Skin epidermis (tissue), 12 donors: ENCODE results near the gene FAM110C.
"Not testable (repeated sequence)": the region's sequence is repeated elsewhere in the genome, so short reads cannot be mapped to it uniquely, and the experiment has no call there.

Experiments
- H3K27ac ChIP-seq, 21 experiments: fragments of 200-600 bp; sonication (generic) in 11 of 21; one replicate each; pipeline ENCODE4 v1.5.0; 2020; ENCODE audit warnings: mild to moderate bottlenecking in 3 of 21, inconsistent platforms in 2 of 21, moderate library complexity in 2 of 21
- H3K4me3 ChIP-seq, 7 experiments: fragments of 200-600 bp; sonication (generic) in 2 of 7; one replicate each; pipeline ENCODE4 v1.5.0; 2020; ENCODE audit warnings: inconsistent platforms in 2 of 7, mild to moderate bottlenecking in 2 of 7, moderate library complexity in 1 of 7

FAM110C gene

DNA sequence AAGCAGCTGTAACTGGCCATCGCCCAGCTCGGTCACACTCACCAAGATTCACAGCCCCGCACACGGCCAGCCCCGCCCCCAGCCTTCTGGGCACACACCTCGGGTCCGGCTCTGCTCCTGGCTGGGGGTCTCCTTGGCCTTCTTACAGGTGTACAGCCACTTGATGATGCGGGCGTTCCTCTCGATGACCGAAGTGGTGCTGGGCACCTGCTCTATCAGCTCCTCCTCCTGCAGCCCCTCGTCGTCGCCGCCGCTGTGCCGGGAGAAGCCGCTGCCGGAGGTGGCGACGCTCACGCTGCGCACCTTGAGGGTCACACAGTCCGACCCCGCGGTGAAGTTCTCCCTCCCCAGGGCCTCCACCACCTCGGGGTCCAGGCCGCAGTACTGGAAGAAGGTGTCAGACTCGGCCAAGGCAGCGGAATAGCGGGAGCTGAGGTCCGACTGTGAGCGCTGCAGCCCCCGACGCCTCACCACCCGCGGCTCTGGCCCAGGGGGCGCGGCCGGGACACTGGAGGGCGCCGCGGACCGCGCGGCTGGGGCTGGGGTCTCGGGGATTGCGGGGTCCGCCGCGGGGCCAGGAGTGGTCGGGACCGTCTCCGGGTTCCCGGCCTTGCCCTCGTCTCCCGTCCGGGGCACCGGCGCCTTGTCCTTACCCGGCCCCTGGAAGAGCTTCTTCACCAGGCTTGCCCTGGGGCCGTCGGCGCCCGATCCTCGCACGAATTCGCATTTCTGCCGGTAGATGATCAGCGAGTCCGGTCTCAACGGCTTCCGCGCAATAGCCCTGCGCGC is 769 bp downstream of the FAM110C start:
- Histone ChIP-seq H3K27ac (peak overlapping the region; percentile 3 to 89 (median 82)), H3K4me3 (peak overlapping the region; percentile 44 to 71 (median 58))

DNA sequence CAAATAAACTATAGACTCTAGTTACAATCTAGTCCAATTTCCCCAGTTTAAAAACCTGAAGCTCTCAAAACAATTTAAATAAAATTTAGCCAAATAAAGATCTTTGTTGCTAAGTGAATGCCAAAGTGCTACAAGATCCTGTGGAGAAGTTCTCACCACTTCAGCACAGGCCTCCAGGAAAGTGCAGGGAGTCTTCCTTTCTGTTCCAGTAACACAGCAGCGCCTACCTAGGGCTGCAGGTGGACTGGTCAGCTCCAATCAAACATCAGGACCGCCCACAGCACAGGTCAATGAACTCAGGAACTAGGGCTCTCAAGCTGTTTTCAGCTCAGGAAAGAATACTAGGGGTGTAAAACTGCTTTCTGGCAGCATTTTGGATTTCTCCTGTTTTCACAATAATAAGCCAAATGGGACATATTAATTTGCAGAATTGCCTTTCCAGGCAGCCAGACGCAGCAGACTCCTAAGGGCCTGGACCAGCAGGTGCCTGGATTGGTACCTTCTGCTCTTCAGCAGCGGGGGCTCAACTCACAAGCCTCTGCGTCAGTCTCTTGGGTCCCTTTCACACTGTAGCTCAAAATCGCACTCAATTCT is 1.5 kb downstream of the FAM110C start:
- H3K27ac ChIP-seq = peak overlapping the region in 19 of 21 experiments; percentile 10 to 89 (median 82)
- H3K4me3 ChIP-seq = peak overlapping the region; percentile 44 to 71 (median 58)

DNA sequence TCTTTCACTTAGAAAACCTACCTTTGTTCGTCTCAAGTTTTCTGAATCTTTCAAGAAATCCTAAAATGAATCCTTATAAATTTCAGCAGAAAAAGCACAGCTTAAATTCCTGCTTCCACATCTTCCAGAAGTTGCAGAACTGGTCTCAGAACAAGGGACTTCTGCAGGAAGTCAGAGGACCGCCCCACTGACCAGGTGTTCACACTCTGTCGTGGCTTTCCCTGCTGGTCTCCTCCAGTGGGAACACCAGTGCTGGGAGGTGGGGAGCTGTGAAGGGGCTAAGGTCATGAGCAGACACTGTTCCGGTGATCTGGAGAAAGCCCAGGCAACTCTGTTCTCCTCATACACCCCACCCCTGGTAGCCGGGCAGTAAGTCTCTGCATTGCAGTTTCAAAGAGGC is 3.5 kb downstream of the FAM110C start:
- Histone ChIP-seq H3K27ac (peak overlapping the region in 8 of 21 experiments; percentile 7 to 84 (median 29)), H3K4me3 (peak overlapping the region in 4 of 7 experiments; percentile 44 to 71 (median 60))

DNA sequence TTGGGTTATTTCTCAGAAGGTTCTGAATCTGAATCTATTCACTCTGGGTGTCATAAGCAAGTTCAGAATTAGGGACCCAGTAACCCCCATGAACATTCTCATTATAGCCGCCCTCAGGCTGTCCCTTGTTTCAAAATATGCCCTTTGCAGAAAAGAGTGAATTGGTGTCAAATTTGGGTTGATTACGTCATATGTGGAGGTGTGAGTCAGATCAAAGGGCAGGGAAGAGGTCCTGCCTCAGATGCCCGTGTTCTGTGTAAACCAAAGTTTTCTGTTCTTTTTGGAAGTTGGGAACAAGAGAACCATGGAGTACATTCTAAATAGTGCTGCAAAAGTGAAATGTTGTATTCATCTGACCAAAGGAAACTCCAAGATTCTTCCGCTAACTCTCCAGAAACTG is 5.8 kb downstream of the FAM110C start:
- Histone ChIP-seq H3K4me3 (no peak overlapping the region), H3K27ac (peak overlapping the region in 1 of 21 experiments; percentile 4)

DNA sequence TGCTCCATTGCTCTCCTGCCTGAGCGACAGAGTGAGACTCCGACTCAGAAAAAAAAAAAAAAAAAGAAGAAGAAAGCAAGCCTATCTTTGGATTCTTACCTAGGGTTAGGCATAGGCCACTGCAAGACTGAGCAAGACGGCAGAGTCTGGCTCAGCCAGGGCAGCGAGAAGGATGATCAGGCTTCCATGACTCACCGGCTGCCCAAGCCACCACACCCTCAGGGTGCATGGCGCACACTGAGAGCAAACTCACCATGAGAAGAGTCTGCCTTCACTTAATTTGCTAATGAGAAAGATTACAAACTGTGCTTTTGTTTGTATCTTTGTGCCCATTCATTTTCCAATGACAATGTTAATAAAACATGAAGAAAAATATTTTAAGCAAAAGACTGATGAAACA is 8.2 kb downstream of the FAM110C start:
- Histone ChIP-seq H3K4me3 (no peak overlapping the region), H3K27ac (peak overlapping the region in 11 of 21 experiments; percentile 3 to 65 (median 50))

DNA sequence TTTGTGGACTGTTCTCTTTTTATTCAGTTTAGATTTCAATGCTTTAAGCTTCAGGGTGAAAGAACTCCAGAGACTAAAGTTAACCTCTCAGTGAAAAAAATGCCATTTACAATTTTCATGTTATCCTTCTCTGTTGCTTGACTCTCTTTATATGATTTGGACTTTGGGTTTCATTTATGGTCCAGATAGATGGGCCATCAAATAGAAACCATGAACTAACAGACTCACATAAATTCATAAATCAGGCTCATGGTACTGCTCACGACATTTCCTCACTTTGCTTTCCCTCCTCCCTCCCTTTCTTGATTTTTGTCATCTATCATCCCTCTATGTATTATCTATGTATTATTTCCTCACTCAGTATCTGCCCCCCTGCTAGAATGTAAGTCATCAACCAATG is 10.0 kb downstream of the FAM110C start:
- H3K27ac ChIP-seq = peak overlapping the region in 5 of 21 experiments; percentile 15 to 58 (median 21)

DNA sequence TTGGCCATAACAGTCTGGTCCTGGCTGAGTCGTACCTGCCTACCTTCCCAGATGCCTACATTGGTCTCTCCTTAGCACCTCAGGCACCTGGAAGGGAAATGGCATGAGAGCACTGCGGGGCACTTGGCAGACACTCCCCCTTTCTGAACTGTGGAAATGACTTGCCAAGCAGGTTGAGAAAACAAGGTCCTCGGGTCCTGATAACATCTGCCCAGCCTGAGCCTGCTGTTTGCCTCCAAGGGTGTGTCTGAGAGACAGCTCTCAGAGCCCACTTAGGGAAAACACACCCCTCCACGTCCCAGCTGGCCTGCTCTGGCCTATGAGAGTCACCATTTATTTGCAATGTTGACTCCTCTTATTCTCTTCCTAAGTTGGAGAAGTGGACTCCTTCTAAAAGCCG is 10.5 kb downstream of the FAM110C start:
- Histone ChIP-seq H3K4me3 (no peak overlapping the region), H3K27ac (peak overlapping the region in 4 of 21 experiments; percentile 21 to 58 (median 52))

More for the DNA sequence above, 10.0 kb downstream of the FAM110C start:
- no peak overlapping the region for H3K4me3 ChIP-seq

DNA sequence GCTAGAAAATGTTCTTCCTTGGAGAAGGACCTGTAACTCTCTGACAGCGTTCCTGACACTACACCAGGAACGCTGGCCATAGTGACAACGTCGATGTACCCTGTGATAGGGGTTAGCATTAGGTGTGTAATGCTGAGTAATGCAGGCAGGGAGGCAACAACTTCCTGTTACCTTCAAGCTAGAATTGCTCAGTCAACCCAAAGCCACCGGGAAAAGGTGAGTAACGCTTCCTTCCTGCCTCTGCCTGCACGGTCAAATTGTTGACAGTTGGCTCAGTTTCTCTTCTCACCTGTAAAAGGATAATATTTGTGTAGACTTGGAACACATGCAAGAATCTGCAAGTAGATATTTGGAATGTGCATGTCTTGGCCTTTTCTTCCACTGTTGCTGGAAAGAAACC is 12.7 kb downstream of the FAM110C start:
- H3K27ac ChIP-seq = peak overlapping the region in 11 of 21 experiments; percentile 3 to 66 (median 31)
- H3K4me3 ChIP-seq = no peak overlapping the region

DNA sequence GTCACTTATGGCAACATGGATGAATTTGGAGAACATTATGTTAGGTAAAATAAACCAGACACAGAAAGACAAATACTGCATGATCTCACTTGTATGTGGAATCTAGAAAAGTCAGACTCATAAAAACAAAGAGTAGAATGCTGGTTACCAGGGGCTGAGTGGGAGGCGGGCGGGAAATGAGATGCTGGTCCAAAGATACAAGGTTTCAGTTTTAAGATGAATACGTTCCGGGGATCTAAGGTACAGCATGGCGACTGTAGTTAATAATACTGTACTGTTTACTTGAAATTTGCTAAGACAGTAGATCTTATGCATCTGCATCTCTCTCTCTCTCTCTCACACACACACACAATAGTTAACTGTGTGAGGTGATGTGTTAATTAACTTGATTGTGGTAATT is 14.2 kb downstream of the FAM110C start:
- no peak overlapping the region for H3K4me3 ChIP-seq
- H3K27ac ChIP-seq = peak overlapping the region in 6 of 21 experiments; percentile 3 to 66 (median 23)

DNA sequence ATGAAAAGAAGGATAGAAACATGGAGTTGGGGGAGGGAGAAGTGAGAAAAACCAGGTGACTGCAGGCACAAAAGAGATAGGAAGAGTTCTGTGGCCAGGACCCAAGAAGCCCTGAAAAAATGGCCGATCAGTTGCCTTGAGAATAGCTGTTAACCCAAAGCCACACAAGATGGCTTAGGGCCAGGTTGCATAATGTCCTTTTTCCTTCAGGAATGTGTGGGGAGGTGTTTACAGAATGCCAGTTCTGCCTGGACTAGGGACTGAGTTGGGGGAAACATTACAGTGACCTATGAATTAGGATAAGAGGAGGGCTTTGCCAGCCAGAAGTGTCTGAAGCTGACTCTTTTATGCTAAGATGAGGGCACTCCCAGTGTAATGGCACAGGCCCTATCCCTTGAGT is 17.1 kb downstream of the FAM110C start:
- no peak overlapping the region for H3K4me3 ChIP-seq
- H3K27ac ChIP-seq = no peak overlapping the region

DNA sequence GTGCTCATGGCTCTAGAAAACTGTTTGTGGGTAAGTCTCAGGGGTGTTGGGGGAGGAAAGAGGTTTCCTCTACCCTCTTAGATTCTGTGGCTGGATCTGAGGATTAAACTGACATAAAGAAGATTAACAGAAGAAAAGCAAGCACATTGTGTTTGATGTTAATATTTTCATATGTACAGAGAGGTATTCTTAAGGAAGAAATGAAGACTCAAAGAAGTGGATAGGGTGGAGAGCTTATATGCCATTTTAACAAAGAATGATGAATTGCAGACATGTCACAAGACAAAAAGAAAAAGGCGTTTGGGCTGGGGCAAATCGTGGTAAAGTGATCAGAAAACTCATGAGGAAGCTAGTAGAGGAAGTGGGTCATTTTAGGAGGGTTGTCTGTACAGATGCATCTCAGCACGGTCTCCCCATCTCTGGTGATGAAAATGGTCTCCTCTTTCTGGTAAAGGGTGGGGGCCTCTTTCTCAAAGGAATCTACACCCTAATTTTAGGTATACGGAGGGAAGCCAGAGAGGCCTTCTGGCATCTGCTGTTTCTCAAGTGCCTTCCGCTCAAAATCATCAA is 17.8 kb downstream of the FAM110C start:
- Histone ChIP-seq H3K4me3 (no peak overlapping the region), H3K27ac (no peak overlapping the region)

DNA sequence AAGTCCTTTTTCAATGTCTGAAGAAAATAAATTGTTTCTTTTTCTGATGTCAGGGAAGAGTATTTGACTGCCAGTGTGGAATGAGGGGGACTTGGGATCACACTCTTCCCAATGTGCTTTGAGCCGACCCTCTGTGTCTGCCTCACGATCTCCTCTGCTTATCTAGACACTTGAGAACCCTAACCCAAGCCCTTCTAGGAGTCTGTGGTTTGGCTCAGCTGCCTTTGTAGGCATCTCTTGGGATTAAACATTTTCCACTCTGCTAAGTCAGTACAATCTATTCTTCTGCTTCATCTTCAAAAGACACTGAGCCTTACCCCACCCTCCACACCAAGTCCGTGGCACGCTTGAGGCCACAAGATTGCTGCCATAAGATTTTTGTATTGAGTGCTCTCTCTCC is 19.4 kb downstream of the FAM110C start:
- no peak overlapping the region for H3K4me3 ChIP-seq
- no peak overlapping the region for H3K27ac ChIP-seq

DNA sequence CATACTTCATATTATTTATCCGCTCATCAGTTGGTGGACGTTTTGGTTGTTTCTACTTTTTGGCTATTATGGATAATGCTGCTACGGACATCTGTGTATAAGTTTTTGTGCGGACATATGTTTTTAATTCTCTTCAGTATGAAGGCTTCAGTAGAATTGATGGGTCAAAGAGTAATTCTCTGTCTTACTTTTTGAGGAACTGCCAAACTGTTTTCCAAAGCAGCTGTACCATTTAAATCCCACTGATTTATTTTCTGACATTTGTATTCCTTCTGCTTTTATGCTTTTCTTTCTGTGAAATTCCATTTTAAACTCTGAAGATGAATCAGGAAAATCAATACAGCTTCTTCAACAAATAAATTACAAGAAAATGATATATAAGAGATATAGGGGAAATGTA is 20.8 kb downstream of the FAM110C start:
- H3K4me3 ChIP-seq = no peak overlapping the region
- H3K27ac ChIP-seq = no peak overlapping the region

DNA sequence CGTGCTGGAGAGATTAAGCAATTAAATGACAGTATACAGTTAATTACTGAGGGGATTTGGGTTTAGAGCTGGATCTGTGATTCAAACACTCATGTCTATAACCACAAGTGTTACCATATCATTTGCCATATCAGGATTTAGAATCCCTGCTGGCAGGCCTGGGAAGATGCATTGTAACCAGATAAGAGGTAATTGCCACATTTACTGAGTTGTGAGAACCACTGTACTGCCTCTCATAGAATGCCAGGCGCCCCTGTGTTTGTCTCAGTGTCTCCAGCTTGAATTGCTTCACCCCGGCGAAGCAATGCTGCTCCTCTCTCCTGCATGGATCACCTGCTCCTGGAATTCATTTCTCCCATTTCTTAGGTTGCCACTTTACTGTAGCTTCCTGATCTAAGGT is 21.7 kb downstream of the FAM110C start:
- peak overlapping the region in 1 of 21 experiments; percentile 12 for H3K27ac ChIP-seq
- H3K4me3 ChIP-seq = not testable (repeated sequence)

DNA sequence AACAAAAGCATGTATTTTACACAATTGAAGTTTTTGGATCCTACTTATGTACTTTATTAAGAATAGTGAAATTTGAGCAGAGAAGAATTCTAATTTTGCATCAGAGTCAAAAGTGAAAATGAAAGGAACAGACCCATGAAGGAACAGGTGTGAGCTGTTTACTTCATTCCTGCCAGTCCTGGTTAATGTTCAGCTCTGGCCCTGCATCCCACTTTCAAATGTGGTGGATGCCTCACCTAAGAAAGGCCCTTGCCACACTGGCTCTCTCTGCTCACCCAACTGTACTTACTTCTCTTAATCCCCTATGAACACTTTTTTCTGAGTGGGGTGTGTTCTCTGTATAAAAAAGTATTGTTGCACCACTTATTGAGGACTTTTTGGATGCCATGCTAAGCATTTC is 22.2 kb downstream of the FAM110C start:
- H3K4me3 ChIP-seq = no peak overlapping the region
- peak overlapping the region in 1 of 21 experiments; percentile 12 for H3K27ac ChIP-seq

DNA sequence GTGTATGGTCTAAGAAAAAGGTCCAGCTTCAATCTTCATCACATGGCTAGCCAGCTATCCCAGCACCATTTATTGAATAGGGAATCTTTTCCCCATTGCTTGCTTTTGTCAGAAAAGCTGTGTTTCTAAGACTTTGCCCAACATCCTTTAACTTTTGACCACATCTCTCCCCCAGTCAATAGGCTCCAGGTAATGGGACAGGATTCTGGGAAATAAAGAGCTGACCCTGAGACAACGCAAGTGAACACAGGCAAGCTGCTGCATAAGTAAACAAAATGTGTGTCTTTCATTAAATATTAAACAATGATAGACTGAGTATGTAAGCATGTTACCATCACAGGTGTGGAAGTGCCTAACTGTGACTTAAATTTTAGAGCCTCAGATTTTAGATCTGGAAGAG is 23.0 kb downstream of the FAM110C start:
- no peak overlapping the region for H3K4me3 ChIP-seq
- no peak overlapping the region for H3K27ac ChIP-seq

DNA sequence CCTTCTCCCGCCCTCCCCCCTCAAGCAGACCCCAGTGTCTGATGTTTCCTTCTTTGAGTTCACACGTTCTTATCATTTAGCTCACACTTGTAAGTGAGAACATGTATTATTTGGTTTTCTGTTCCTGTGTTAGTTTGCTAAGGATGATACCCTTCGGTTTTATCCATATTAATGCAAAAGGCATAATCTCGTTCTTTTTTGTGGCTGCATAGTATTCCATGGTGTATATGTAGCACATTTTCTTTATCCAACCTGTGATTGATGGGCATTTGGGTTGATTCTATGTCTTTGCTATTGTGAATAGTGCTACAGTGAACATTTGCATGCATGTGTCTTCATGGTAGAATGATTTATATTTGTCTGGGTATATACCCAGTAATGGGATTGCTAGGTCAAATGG is 24.1 kb downstream of the FAM110C start:
- H3K27ac ChIP-seq = not testable (repeated sequence)

DNA sequence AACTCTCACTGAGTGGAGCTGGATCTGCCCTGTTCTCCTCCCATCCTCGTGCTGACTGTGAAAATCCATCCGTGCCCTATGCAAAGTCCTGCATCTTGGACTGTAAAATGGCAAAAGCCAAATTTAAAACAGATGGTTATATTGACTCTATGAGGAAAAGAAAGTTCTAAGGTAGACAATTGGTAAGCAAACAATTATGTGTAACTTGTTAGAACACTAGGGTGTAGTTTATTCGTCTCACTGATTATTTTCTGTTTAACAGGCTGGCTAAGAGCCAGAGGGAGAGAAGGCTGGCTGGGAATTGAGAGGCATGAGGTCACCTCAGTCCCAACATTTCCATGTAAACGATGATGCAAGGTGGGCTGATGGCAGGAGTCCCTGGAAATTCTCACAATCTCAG is 26.0 kb downstream of the FAM110C start:
- not testable (repeated sequence) for H3K4me3 ChIP-seq, H3K27ac ChIP-seq

More for the DNA sequence above, 24.1 kb downstream of the FAM110C start:
- H3K4me3 ChIP-seq = not testable (repeated sequence)

DNA sequence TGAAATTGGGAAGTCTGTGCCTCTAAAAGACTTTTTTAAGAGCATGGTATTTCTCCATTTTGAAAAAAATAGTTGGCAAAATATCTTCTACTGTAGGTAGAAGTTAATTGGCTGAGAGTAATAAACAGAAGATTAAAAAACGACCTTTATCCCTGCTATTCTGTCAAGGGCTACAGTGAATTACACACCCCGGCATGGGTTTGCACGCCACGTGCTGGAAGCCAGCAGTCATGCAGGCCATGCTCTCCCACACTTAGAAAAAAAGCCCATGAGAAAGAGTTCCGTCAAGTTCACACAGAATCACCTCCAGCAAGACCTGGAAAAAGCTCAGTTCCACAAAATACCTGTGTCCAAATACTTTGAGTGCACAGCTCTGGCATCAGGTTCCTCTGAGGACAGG is 26.8 kb downstream of the FAM110C start:
- H3K4me3 ChIP-seq = no peak overlapping the region
- H3K27ac ChIP-seq = no peak overlapping the region

DNA sequence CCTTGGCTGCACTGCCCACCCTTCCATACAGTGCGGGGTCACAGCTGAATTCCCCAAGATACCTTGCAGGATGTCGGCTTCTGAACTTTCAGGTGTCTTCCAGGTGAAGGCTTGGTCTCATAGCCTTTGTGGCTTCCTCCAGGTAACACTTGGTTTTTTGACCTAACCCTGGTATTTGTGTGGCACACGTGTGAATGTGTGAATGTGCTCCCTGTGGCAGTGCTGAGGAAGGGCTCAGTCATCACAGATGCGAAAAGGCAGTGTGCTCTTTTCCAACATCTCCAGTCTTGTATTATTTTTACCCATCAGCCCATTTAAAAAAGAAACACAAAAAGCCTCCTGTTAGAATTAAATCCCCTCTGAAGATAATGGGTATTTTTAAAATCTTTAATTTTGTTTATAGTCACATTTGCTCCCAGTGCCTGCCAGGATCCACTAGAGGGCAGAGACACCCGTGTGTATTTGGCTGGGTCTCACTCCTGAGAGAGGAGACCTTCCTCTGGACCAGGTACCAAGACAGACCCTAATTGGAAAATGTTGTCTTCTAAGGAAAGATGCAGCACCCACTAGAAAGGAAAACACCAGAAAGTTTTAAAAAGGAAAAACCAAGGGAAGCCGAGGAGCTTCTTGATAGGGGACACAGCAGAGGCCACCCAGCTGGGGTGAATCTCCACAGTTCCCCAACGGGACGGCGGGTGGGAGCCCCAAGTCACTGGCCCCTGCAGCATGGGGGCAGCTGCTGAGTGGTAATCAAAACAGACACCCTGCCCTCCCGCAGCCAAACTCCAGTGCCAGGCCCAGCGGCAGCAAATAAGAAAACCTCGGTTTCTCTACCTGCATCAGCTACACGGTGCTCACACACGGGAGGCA is 27.7 kb downstream of the FAM110C start:
- Histone ChIP-seq H3K27ac (no peak overlapping the region), H3K4me3 (no peak overlapping the region)
